Endodermal cell (in vitro differentiated cells): ENCODE data around the gene DLL1. TPM values are rescaled to one million over a fixed set of nuclear protein-coding genes. Genes with fewer than 3 reads are reported as not detected.

Experiments
- DNase-seq: peaks from one replicate; pipeline ENCODE4 v3.0.0-alpha.2; 2017
- H3K27ac ChIP-seq: 2 replicates; pipeline ENCODE4 v1.5.1; 2013; ENCODE audit warnings: mild to moderate bottlenecking, low read depth, low read length, moderate library complexity
- H3K27me3 ChIP-seq: 2 replicates; pipeline ENCODE4 v1.6.1; 2013; ENCODE audit warnings: mild to moderate bottlenecking, low read length, moderate library complexity; ENCODE audit not compliant: insufficient read depth, control insufficient read depth, poor library complexity, severe bottlenecking
- H3K36me3 ChIP-seq: 2 replicates; pipeline ENCODE4 v1.7.0; 2013; ENCODE audit warnings: mild to moderate bottlenecking, low read length, moderate library complexity; ENCODE audit not compliant: control insufficient read depth, insufficient read depth
- H3K4me1 ChIP-seq: one replicate; pipeline ENCODE4 v1.7.0; 2013; ENCODE audit warnings: low read length; ENCODE audit not compliant: control insufficient read depth, insufficient read depth
- H3K4me3 ChIP-seq: 2 replicates; pipeline ENCODE4 v1.5.1; 2013; ENCODE audit warnings: mild to moderate bottlenecking, low read length, moderate library complexity
- H3K9ac ChIP-seq: 2 replicates; pipeline ENCODE4 v1.6.1; 2013; ENCODE audit warnings: mild to moderate bottlenecking, low read length, moderate library complexity; ENCODE audit not compliant: poor library complexity, severe bottlenecking; ENCODE audit errors: extremely low read depth
- H3K9me3 ChIP-seq: 2 replicates; pipeline ENCODE4 v1.6.1; 2013; ENCODE audit warnings: mild to moderate bottlenecking, low read length, moderate library complexity; ENCODE audit not compliant: control insufficient read depth
- H3K27ac Mint-ChIP-seq: 2 replicates; pipeline ENCODE4 v1.8.0; 2020; ENCODE audit warnings: mixed read lengths
- H3K27me3 Mint-ChIP-seq: 2 replicates; pipeline ENCODE4 v1.8.0; 2021; ENCODE audit warnings: mild to moderate bottlenecking, mixed read lengths; ENCODE audit not compliant: insufficient read depth
- H3K36me3 Mint-ChIP-seq: 2 replicates; pipeline ENCODE4 v1.8.0; 2020; ENCODE audit warnings: low read depth, mixed read lengths
- H3K4me1 Mint-ChIP-seq: 2 replicates; pipeline ENCODE4 v1.8.0; 2020; ENCODE audit warnings: mixed read lengths
- H3K4me3 Mint-ChIP-seq: 2 replicates; pipeline ENCODE4 v1.8.0; 2020; ENCODE audit warnings: mild to moderate bottlenecking, moderate library complexity, mixed read lengths
- H3K9me3 Mint-ChIP-seq: 2 replicates; pipeline ENCODE4 v1.8.0; 2020; ENCODE audit warnings: mild to moderate bottlenecking, mixed read lengths
- WGBS, 2 experiments: methylation state at CpG; one replicate each; pipeline versions ENCODE4 v1.1.5 to v1.1.7; 2013; ENCODE audit warnings: missing lambda C conversion rate in 2 of 2, mixed read lengths in 1 of 2; ENCODE audit not compliant: insufficient coverage in 1 of 2, insufficient read length in 1 of 2; 5-methylcytosine and 5-hydroxymethylcytosine counted together
- total RNA-seq, 2 donors: library from RNA; stranded (reverse); fragmentation: NEBNext Ultra II Directional in 1 of 2; extraction: Animal tissue kit (Norgen Biotek cat#: 25700) in 1 of 2; gene quantifications; 2 replicates in 1 of 2; 3 replicates in 1 of 2; pipeline ENCODE4 v1.2.1, GENCODE V29; 2021
- TF ChIP-seq, protein P1 (sequence below): fragments of 200-600 bp; sonication (generic); conservative IDR thresholded peaks from 2 replicates; pipeline ENCODE4 v1.5.0; 2021; ENCODE audit warnings: antibody characterized with exemption, mild to moderate bottlenecking

DLL1 gene
- total RNA-seq, 2 donors from 2014 or later, result 3.1 to 3.6 TPM

- Mint-ChIP-seq H3K4me3 (no peak overlapping the region), H3K36me3 (peaks cover 7% of the 10 kb centered on the region), H3K4me1 (peaks cover 15% of the 10 kb centered on the region), H3K27ac (no peak overlapping the region), H3K27me3 (peaks cover 42% of the 10 kb centered on the region), H3K9me3 (no peaks in the 10 kb centered on the region)
- H3K9ac ChIP-seq, result no peak overlapping the region
- no peaks in the 10 kb centered on the region for H3K9me3 ChIP-seq
- no peaks in the 10 kb centered on the region for H3K36me3 ChIP-seq
- 94 to 96% methylated on average over 41 to 60 of the region's 60 CpGs for WGBS, 2 experiments
- H3K27ac ChIP-seq, result no peak overlapping the region
- H3K4me3 ChIP-seq, result no peak overlapping the region
- peaks cover 16% of the 10 kb centered on the region for H3K4me1 ChIP-seq
- TF ChIP-seq, protein P1, sequence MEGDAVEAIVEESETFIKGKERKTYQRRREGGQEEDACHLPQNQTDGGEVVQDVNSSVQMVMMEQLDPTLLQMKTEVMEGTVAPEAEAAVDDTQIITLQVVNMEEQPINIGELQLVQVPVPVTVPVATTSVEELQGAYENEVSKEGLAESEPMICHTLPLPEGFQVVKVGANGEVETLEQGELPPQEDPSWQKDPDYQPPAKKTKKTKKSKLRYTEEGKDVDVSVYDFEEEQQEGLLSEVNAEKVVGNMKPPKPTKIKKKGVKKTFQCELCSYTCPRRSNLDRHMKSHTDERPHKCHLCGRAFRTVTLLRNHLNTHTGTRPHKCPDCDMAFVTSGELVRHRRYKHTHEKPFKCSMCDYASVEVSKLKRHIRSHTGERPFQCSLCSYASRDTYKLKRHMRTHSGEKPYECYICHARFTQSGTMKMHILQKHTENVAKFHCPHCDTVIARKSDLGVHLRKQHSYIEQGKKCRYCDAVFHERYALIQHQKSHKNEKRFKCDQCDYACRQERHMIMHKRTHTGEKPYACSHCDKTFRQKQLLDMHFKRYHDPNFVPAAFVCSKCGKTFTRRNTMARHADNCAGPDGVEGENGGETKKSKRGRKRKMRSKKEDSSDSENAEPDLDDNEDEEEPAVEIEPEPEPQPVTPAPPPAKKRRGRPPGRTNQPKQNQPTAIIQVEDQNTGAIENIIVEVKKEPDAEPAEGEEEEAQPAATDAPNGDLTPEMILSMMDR, result no peak
- peaks cover 38% of the 10 kb centered on the region for H3K27me3 ChIP-seq
- DNase-seq, result peak; percentile 24
Observed at GRCh38 chr6:170283212-170284081, 7.4 kb downstream of the DLL1 start.

- no peak overlapping the region for H3K9ac ChIP-seq
- no peak overlapping the region for H3K27ac Mint-ChIP-seq
- no peak for DNase-seq
- peaks cover 34% of the 10 kb centered on the region for H3K27me3 Mint-ChIP-seq
- WGBS, 2 experiments, result 92 to 95% methylated on average over 15 to 28 of the region's 28 CpGs
- H3K27me3 ChIP-seq, result peaks cover 30% of the 10 kb centered on the region
- no peak overlapping the region for H3K4me3 Mint-ChIP-seq
- H3K4me1 ChIP-seq, result peaks cover 16% of the 10 kb centered on the region
- no peak overlapping the region for H3K27ac ChIP-seq
- H3K4me3 ChIP-seq, result no peak overlapping the region
- H3K36me3 Mint-ChIP-seq, result peaks cover 4% of the 10 kb centered on the region
- TF ChIP-seq, protein P1, result no peak
- no peaks in the 10 kb centered on the region for H3K9me3 Mint-ChIP-seq
- H3K36me3 ChIP-seq, result no peaks in the 10 kb centered on the region
- H3K4me1 Mint-ChIP-seq, result peaks cover 17% of the 10 kb centered on the region
- H3K9me3 ChIP-seq, result no peaks in the 10 kb centered on the region
Observed at GRCh38 chr6:170282512-170283158, 8.2 kb downstream of the DLL1 start.

DNA sequence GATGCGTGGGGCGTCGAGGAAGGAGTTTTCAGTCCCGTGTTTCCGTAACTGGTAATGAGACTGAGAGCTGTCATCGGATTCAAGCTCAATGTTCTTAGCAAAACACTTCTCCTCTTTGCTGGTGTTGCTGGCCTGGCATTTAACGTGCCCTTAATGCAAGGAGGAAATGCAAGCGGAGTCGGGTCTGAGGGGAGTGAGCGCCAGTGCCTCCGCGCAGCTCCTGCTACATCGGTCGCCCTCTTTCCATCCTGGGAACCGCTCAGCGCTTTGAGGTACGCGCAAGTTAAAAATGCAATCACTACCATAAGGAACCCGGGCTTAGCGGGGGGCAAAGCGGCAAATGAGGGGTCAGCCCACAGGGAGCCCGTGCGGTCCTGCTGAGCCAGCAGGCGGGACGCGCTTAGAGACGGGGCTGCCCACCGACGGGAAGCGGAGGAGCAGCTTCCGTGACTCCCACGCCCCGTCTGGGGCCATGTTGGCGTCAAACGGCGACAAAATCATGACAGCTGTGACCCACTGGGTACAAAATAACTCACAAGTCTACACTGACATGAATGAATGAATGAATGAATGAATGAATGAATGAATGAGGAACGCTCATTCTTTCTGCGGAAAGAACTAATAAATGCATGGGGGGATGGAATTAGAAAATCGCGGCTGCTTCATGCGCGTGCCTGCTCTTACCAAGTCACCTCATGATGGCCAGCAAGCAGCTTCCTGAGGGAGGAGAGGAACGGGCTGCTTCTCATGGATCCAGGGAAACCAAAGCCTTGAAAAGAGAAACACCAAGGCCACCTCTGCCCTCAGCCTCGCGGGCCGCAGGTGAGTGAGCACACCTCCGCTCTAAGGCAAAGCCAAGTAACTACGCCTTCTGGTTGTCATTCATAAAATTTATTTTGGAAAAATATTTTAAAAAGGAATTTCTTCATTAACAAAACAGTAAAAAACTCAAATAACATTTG lies 9.3 kb downstream of the DLL1 start:
- peaks cover 21% of the 10 kb centered on the region for H3K27me3 ChIP-seq
- no peaks in the 10 kb centered on the region for H3K9me3 ChIP-seq
- Mint-ChIP-seq H3K9me3 (no peaks in the 10 kb centered on the region), H3K27me3 (peaks cover 23% of the 10 kb centered on the region), H3K36me3 (peaks cover 4% of the 10 kb centered on the region), H3K4me3 (no peak overlapping the region), H3K4me1 (peaks cover 12% of the 10 kb centered on the region), H3K27ac (no peak overlapping the region)
- H3K36me3 ChIP-seq, result no peaks in the 10 kb centered on the region
- no peak overlapping the region for H3K4me3 ChIP-seq
- H3K27ac ChIP-seq, result no peak overlapping the region
- TF ChIP-seq, protein P1, result peak; percentile 12
- no peak for DNase-seq
- 91% methylated on average over 29 to 48 of the region's 48 CpGs for WGBS, 2 experiments
- H3K4me1 ChIP-seq, result peaks cover 9% of the 10 kb centered on the region
- no peak overlapping the region for H3K9ac ChIP-seq
